ENCODE results near the gene TMEM126B.
A peak's percentile ranks its signal among the peaks of the same experiment; 100 is the strongest.
"Not testable (repeated sequence)": the region's sequence is repeated elsewhere in the genome, so short reads cannot be mapped to it uniquely, and the experiment has no call there.

TMEM126B gene

GRCh38 chr11:85627998-85628770 lies at the start of gene TMEM126B:
TSS of gene TMEM126B (plus strand) at chr11:85628593. CDS start at chr11:85628608, 15 bp downstream.
- peak; percentile 98 to 99 (median 99) for DNase-seq

GRCh38 chr11:85582111-85582510 lies 46.3 kb upstream of the TMEM126B start:
- no peak for DNase-seq

DNA sequence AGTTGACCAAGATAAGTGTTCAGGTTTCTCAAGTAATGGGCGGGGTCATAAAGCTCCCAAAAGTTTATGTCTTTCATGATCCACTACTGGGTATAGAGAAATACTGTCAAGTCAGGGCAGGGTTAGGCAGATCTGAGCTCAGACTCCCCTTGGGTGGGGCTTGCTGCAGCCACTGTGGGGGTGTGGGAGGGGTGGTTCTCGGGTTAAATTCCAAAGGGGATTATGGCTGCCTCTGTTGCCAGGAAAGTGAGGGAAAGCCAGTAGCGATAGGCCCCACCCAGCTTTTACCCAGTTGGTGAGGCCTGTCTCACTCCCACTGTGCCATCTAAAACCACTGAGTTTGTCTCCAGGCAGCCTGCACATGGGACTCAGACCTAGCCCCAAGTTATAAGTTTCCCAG lies 39.0 kb upstream of the TMEM126B start:
- no peak for DNase-seq

DNA sequence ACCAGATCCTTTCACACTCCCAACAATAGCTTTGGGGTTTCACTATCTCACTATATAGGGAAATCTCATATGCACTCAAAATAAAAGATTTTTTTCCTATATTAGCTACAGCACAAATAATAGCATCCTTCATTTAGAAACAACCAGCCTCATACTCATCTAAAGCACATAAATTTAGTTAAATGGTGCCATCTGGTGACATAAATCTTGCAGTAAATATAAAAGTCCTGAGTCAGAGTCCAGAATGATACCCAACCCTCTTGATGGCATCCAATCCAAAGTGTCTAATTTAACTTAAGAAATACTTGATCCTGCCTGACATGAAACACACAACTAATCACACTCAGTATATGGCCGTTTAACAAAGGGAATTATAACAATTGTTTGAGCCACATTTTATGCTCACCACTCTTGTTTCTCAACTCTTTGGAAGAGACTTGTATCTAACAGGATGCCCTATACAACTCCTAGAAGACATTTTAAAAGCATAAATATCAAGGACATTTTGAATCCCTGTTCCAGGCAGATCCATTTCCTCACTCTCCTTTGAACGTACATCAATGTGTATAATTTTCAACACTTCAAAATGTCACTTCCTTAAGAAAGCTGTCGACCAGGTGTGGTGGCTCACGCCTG lies 37.4 kb upstream of the TMEM126B start:
- DNase-seq = peak; percentile 18 to 81 (median 37)

GRCh38 chr11:85595285-85595884 lies 33.0 kb upstream of the TMEM126B start:
- peak; percentile 13 to 75 (median 18) for DNase-seq

DNA sequence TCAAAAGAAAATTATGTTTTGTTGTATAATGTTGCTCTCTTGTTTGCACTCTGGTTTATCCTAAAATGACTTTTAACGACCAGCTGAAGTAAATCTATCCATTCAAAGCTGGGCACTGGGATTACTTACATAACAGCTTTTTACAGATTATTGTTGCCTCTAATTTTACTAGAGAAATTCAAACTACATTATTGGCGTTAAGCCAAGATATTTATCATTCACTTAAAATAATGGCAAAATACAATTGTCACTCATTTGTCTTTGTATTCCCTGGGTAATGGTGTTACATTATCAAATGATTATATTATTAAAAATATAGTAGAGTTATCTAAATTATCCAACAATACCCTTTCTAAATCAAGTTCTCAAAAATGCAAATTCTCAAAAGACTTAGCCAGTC lies 31.5 kb upstream of the TMEM126B start:
- DNase-seq = peak in 1 of 3 experiments; percentile 43

DNA sequence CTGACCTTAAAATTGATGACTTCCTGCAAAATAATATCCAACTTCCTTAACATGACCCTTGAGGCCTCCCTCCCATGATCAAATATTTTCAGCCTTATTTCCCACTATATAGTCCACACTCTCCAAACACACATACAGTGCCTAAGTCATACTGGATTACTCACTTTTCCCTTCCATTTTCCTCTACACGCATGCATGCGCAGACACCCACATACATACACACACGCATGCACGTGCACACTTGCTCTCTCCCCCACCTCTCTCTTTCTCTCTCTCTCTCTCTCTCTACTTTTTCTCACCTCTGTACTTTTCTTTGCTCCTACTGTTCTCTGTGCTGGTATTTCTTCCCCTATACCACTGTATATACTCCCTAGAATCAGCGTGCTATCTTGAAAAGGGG lies 29.3 kb upstream of the TMEM126B start:
- DNase-seq = no peak

- DNase-seq = no peak
Observed at GRCh38 chr11:85602526-85603213, 25.7 kb upstream of the TMEM126B start.

DNA sequence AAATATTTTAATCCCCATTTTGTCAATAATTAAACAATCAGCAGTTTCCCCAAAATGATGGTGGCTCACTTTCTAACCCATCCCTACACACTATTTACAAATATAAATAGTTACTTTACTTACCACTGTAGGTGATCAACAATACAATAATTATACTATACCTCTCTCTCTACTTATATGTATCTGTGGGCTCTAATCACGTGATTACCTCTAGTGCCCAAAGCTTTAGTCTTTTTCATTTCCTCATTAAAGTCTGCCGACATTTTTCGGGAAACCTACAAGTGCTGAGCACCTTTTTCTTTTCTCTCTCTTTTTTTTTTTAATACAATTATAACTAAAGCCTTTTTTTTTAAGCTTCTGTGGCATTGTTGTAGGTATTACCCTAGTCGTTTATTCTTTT lies 25.2 kb upstream of the TMEM126B start:
- no peak for DNase-seq

DNA sequence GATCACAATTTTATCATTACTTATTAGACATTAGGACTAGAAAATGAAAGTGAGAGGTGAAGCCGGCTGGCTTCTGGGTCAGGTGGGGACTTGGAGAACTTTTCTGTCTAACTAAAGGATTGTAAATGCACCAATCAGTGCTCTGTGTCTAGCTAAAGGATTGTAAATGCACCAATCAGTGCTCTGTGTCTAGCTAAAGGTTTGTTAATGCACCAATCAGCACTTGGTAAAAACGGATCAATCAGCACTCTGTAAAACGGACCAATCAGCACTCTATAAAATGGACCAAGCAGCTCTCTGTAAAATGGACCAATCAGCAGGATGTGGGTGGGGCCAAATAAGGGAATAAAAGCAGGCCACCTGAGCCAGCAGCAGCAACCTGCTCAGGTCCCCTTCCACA lies 22.2 kb upstream of the TMEM126B start:
- not testable (repeated sequence) for DNase-seq

DNA sequence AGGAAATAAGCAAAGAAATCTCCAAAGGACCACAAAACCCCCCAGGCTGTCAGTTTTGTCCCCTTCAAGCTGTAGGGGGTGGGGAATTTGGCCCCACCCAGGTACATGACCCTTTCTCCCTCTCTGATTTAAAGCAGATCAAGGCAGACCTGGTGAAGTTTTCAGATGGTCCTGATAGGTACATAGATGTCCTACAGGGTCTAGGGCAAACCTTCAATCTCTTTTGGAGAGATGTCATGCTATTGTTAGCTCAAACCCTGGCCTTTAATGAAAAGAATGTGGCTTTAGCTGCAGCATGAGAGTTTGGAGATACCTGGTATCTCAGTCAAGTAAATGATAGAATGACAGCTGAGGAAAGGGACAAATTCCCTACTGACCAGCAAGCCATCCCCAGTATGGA lies 19.8 kb upstream of the TMEM126B start:
- not testable (repeated sequence) for DNase-seq

- DNase-seq = not testable (repeated sequence)
Observed at GRCh38 chr11:85609286-85609685, 19.1 kb upstream of the TMEM126B start.

- not testable (repeated sequence) for DNase-seq
Observed at GRCh38 chr11:85611643-85612042, 16.8 kb upstream of the TMEM126B start.

DNA sequence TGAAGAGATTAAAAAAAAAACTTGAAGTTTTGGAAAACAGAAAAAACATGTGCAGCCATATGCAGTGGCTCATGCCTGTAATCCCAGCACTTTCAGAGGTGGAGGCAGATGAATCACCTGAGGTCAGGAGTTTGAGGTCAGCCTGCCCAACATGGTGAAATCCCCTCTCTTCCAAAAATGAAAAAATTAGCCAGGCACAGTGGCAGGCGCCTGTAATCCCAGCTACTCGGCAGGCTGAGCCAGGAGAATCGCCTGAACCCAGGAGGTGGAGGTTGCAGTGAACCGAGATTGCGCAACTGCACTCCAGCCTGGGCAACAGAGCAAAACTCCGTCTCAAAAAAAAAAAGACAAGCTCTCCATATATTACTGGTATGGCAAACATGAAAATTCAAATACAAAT lies 8.9 kb upstream of the TMEM126B start:
- no peak for DNase-seq

DNA sequence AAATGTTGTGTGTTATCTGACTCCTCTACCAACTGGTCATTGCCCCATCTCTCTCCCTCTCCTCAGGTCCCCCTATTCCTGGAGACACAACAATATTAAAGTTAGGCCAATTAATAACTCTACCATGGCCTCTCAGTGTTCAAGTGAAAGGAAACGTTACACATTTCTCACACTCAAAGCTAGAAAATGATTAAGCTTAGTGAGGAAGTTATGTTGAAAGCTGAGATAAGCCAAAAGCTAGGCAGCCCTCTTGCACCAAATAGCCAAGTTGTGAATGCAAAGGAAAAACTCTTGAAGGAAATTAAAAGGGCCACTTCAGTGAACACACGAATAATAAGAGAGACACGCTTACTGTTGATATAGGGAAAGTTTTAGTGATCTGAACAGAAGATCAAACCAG lies 8.1 kb upstream of the TMEM126B start:
- no peak for DNase-seq

GRCh38 chr11:85626496-85626895 lies 1.9 kb upstream of the TMEM126B start:
- peak in 2 of 3 experiments; percentile 5 to 52 for DNase-seq

GRCh38 chr11:85627332-85627997 lies 928 bp upstream of the TMEM126B start, which contains the start of gene DLG2:
TSS of gene DLG2 (minus strand) at chr11:85627344.
- DNase-seq = peak; percentile 26 to 88 (median 76)

DNA sequence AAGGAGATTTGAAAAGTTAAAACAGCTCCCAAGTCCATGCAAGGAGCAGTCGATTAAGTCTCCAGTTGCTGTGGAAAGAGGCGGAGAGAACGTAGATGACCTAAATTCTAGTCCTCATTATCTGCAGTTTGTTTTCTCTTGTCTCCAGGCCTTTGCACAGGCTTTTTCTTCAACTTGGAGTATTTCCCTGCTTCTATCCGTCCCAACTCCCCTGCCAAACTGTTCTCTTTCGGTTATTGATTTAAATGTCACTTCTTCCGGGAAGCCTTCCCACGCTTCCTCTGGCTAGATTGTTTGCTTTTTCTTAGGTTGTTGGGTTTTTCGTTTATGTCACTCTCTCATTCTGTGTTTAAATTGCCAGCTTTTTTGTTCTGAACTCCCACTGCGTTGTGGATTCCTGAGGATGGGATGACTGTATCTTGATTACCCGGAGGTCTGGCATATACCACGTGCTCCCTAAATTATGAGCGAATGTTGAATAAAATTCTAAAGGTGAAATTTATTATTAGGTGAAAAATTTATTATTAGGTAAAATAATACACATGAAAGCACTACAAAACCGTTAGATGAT lies 463 bp downstream of the TMEM126B start:
- DNase-seq = no peak

DNA sequence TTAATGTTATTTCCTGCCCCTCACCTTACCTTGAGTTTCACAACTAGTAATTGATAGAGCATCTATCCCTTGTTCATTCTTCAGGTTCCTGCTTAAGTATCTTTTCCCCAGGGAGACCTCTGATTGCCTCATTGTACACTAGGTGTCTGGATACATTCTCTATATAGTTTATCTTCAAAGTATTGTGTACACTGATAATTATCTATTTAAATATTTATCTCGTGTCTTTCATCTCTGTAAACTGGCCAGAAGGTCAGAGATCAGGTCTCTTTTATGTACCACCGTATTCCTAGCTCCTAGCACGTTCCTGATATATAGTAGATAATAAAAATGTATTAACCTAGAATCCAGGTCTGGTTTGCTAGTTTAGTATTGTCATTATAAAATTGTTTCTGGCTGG lies 6.4 kb downstream of the TMEM126B start:
- no peak for DNase-seq

- DNase-seq = no peak
Observed at GRCh38 chr11:85643191-85643614, 14.8 kb downstream of the TMEM126B start.

GRCh38 chr11:85647078-85647477 lies 18.7 kb downstream of the TMEM126B start:
- DNase-seq = no peak

DNA sequence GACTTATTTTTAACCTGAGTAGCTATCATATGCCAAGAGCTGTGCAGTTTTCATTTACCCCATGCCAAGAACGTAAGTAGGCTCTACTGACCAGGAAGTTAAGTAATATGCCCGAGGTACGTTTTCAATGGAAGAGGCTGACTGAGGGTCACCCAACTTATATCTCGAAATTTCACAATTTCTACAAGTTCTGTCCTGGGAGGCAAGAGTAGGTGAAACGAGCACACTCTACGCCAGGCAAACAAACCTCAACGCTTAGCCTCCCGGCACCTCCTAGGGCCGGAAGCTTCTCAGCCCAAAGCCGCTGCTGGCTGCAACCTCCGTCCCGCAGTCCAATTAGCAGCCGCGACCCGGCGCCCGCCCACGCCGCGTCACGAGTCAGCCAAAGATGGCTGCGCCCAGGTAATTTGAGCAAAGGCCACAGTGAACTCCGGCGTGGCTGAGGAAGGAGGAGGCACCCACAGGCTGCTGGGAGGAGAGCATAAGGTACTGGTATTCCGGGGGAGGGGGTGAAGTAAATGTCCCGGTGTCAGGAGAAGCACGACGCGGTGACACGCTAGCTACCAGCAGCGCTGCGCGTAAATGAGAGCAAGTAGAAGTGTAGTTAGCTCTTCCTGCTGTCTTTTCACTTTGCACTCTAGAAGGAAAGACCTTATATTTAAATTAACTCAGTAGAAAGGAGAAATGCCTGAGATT lies 19.4 kb downstream of the TMEM126B start, which contains the start of gene TMEM126A:
Gene TMEM126A (plus strand): TSS at position 364 of the 696 bp plus-strand sequence. CDS start 2,289 bp downstream, outside the sequence.
- peak; percentile 90 to 96 (median 92) for DNase-seq

Measured in NCI-H1417 (cell line).